Naive thymus-derived CD4-positive, alpha-beta T cell (primary cell): Measurements from ENCODE around the gene ALOXE3. TPM values are rescaled to one million over a fixed set of nuclear protein-coding genes. Genes with fewer than 3 reads are reported as not detected.

ENCODE experiments used
- ATAC-seq: fragments of 150-1000 bp; cut with Tn5 transposase; 2 replicates; pipeline ENCODE4 v1.10.0; 2021; ENCODE audit warnings: mild to moderate bottlenecking, moderate library complexity
- CTCF ChIA-PET: fragments of 350-600 bp; sonication (Branson Sonifier 250); formaldehyde crosslinking; loops from one replicate; lab custom pipeline; 2021; ENCODE audit warnings: antibody characterized with exemption; lab: Charles Lee
- POLR2A ChIA-PET: fragments of 350-600 bp; sonication (Branson Sonifier 250); formaldehyde crosslinking; loops from one replicate; lab custom pipeline; 2021; ENCODE audit warnings: antibody characterized with exemption, inconsistent platforms; lab: Charles Lee
- DNase-seq, 9 donors: peaks; one replicate each; pipeline versions ENCODE4 v3.0.0 to v3.0.0-alpha.2; 2020 to 2022; ENCODE audit warnings: mixed read lengths in 1 of 9
- H3K27ac ChIP-seq: one replicate; pipeline ENCODE4 v1.7.0; 2013; ENCODE audit warnings: mild to moderate bottlenecking, low read depth, low read length, moderate library complexity
- H3K27me3 ChIP-seq, 2 donors: one replicate each; pipeline ENCODE4 v1.7.0; 2013; ENCODE audit warnings: low read length in 2 of 2, mild to moderate bottlenecking in 2 of 2, moderate library complexity in 2 of 2; ENCODE audit not compliant: control insufficient read depth in 2 of 2, insufficient read depth in 2 of 2
- H3K36me3 ChIP-seq, 3 experiments: 1 replicate in 2 of 3; 2 replicates in 1 of 3; pipeline ENCODE4 v1.7.0; 2013; ENCODE audit warnings: low read length in 3 of 3, mild to moderate bottlenecking in 3 of 3, moderate library complexity in 1 of 3; ENCODE audit not compliant: insufficient read depth in 3 of 3, control insufficient read depth in 2 of 3
- H3K4me1 ChIP-seq, 2 donors: one replicate each; pipeline ENCODE4 v1.7.0; 2013; ENCODE audit warnings: low read length in 2 of 2, mild to moderate bottlenecking in 2 of 2, moderate library complexity in 1 of 2; ENCODE audit not compliant: control insufficient read depth in 2 of 2, insufficient read depth in 2 of 2
- H3K4me3 ChIP-seq: 2 replicates; pipeline ENCODE4 v1.7.0; 2013; ENCODE audit warnings: mild to moderate bottlenecking, low read length
- H3K9me3 ChIP-seq, 3 experiments: 1 replicate in 2 of 3; 2 replicates in 1 of 3; pipeline ENCODE4 v1.7.0; 2013; ENCODE audit warnings: low read length in 3 of 3; ENCODE audit not compliant: control insufficient read depth in 2 of 3
- H3K27ac Mint-ChIP-seq, 9 donors: one replicate each; pipeline ENCODE4 v1.8.0; 2020 to 2022; ENCODE audit warnings: mixed read lengths in 9 of 9, mild to moderate bottlenecking in 8 of 9, moderate library complexity in 5 of 9, inconsistent platforms in 2 of 9
- H3K27me3 Mint-ChIP-seq, 5 donors: one replicate each; pipeline ENCODE4 v1.8.0; 2021 to 2022; ENCODE audit warnings: mixed read lengths in 5 of 5, mild to moderate bottlenecking in 1 of 5
- H3K36me3 Mint-ChIP-seq, 5 donors: one replicate each; pipeline ENCODE4 v1.8.0; 2020 to 2022; ENCODE audit warnings: mixed read lengths in 5 of 5, mild to moderate bottlenecking in 3 of 5, inconsistent platforms in 1 of 5
- H3K4me1 Mint-ChIP-seq, 7 donors: one replicate each; pipeline ENCODE4 v1.8.0; 2020 to 2022; ENCODE audit warnings: mixed read lengths in 7 of 7, mild to moderate bottlenecking in 3 of 7, inconsistent platforms in 1 of 7
- H3K4me3 Mint-ChIP-seq, 10 donors: one replicate each; pipeline ENCODE4 v1.8.0; 2020 to 2022; ENCODE audit warnings: mild to moderate bottlenecking in 10 of 10, mixed read lengths in 10 of 10, moderate library complexity in 6 of 10, inconsistent platforms in 2 of 10
- H3K9me3 Mint-ChIP-seq, 11 donors: one replicate each; pipeline ENCODE4 v1.8.0; 2020 to 2022; ENCODE audit warnings: mixed read lengths in 11 of 11, mild to moderate bottlenecking in 4 of 11, inconsistent platforms in 1 of 11, moderate library complexity in 1 of 11
- intact Hi-C, 2 donors: fragments of 100-400 bp; cut with micrococcal nuclease; formaldehyde crosslinking; loops; one replicate each; pipeline ENCODE4 v1.15.1; 2023
- polyA plus RNA-seq, 2 donors: library from polyadenylated mRNA; unstranded; fragments of 300-500 nt; fragmentation: Illumina TruSeq; gene quantifications; one replicate each; pipeline ENCODE4 v1.2.3, GENCODE V29; 2021
- total RNA-seq, 6 experiments: library from RNA in 5 of 6; stranded (reverse) in 5 of 6; gene quantifications; 1 replicate in 5 of 6; 2 replicates in 1 of 6; pipeline ENCODE4 v1.2.3 and lab custom pipeline; 2021 to 2026

The ALOXE3 gene
- total and polyA plus RNA-seq, 7 experiments from 2014 or later: 0.11 to 1.6 (median 0.75) TPM; not detected in 1

DNA sequence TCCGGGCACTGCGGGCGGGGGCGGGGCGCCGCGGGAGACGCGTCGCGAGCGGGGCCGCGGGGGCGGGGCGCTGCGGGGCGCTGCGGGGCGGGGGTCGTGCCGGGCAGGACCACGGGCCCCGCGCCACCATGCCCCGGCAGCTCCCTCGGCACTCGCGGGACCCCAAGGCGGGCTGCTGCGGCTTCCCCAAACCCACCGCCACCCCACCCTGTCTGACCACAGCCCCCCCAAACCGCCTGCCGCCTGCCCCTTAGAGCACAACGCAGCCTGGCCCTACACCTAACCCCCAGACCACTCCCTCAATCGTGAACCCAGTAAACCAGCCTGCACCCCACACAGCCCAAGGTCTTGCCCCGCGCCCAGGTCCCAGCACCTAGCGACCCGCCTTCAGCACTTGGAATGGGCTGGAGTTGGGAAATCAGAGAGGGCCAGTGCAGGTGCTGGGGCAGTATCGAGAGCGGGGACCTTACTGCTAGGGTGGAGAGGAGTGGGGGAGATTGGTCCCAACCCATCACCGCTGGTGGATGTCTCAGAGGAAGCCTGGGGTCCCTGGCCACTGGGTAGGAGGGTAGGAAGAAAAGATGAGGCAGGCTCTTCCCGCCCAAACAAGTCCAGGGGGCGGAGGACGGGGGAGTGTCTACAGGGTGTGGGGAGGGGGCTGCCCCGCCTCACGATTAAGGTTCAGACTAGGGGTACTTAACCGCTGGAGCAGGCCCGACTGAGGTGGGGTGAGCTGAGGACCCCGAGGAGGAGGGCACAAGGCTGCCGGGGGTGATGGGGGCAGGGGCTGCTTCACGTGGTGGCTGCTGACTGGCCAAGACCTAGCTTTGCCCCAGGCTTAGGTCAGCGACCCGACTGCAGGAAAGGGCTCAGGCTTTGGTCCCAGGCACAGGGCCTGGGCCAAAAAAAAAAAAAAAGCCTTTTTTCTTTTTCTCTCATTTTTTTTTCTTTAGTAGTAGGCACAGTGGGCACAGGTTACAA is 45.0 kb upstream of the ALOXE3 start:
- peaks cover 0 to 3% (median 0%) of the 10 kb centered on the region in 11 donors for H3K9me3 Mint-ChIP-seq
- Histone ChIP-seq H3K4me3 (peak overlapping the region; percentile 72), H3K27me3 (peaks cover 0 to 3% of the 10 kb centered on the region in 2 donors), H3K4me1 (peaks cover 41 to 54% of the 10 kb centered on the region in 2 donors), H3K36me3 (peaks cover 8 to 26% (median 13%) of the 10 kb centered on the region in 3 experiments), H3K27ac (peak overlapping the region; percentile 100), H3K9me3 (no peaks in the 10 kb centered on the region)
- peak overlapping the region in 8 of 9 donors; percentile 94 to 99 (median 98) for H3K27ac Mint-ChIP-seq
- H3K4me3 Mint-ChIP-seq: peak overlapping the region; percentile 78 to 94 (median 85)
- POLR2A ChIA-PET: interaction anchor here (0.6 to 14.5 kb wide), 21 partner anchors 8 to 925 kb away, joined by 3 to 820 read pairs (median 7); partner anchors contain the start of genes ALOXE3, BORCS6, CTC1 and GABARAP
- DNase-seq: peak in 5 of 9 donors; percentile 14 to 46 (median 22)
- H3K36me3 Mint-ChIP-seq: peaks cover 0 to 28% (median 17%) of the 10 kb centered on the region in 5 donors
- no peaks in the 10 kb centered on the region for H3K27me3 Mint-ChIP-seq
- CTCF ChIA-PET: interaction anchor here (1.0 to 1.5 kb wide), 5 partner anchors 10 to 60 kb away, joined by 3 to 6 read pairs (median 3); no protein-coding TSS in a partner anchor
- peak; percentile 11 for ATAC-seq
- intact Hi-C loops: no loop called here
- H3K4me1 Mint-ChIP-seq: peaks cover 47 to 66% (median 59%) of the 10 kb centered on the region in 7 donors

DNA sequence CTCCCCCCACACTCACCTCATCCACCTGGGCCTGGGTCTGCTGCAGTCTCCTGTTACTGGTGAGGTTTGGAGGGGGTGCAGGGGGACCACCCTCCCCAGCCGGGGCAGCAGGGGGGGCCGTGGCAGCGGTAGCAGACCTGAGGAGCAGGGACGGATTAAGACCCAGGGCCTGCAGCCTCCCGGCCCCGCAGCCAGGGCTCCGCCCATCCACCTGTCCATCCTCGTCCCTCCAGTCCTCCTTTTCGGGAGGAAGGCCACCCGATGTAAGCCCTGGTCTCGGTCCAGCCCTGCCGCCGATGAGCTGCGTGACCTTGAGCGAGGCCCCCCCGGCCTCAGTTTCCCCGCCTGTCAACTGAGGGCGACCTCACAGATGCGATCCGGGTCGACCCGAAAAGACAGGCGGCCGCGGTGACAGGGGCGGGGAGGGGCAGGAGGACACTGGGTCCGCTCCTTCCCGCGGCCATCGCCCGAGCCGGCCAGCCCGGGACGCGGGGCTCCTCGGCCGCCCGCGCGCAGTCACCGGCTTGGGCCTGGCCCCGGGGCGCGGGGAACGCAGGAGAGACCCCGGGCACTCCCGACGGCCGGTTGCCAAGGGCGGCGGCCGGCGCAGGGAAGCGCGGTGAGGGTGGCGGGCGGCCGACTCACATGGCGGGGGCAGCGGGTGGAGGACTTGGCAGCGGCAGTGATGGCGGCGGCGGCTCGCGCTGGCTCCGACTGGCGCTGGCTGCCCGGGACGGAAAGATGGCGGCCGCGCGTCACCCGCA is 44.1 kb upstream of the ALOXE3 start, which contains the start of gene VAMP2:
Gene VAMP2 (minus strand): TSS at position 716 of the 764 bp plus-strand sequence. CDS start 69 bp downstream, at position 647.
- ChIA-PET CTCF (no interaction called here), POLR2A (interaction anchor here (0.6 to 14.5 kb wide), 9 partner anchors 9 to 475 kb away, joined by 3 to 820 read pairs (median 7); partner anchors contain the start of genes BORCS6, PER1, TMEM107 and TP53)
- DNase-seq (peak; percentile 79 to 94 (median 88)), ATAC-seq (peak; percentile 74)
- peak within 1 kb of the TSS; percentile 78 to 94 (median 90) for H3K4me3 Mint-ChIP-seq
- Histone ChIP-seq H3K27ac (peak within 1 kb of the TSS; percentile 100), H3K36me3 (peaks cover 8 to 26% (median 13%) of the 10 kb centered on the region in 3 experiments), H3K27me3 (peaks cover 0 to 3% of the 10 kb centered on the region in 2 donors), H3K4me3 (peak within 1 kb of the TSS; percentile 99), H3K9me3 (no peaks in the 10 kb centered on the region), H3K4me1 (peaks cover 41 to 56% of the 10 kb centered on the region in 2 donors)
- peaks cover 46 to 67% (median 59%) of the 10 kb centered on the region in 7 donors for H3K4me1 Mint-ChIP-seq
- peak within 1 kb of the TSS in 8 of 9 donors; percentile 94 to 99 (median 98) for H3K27ac Mint-ChIP-seq
- H3K9me3 Mint-ChIP-seq: peaks cover 0 to 3% (median 0%) of the 10 kb centered on the region in 11 donors
- H3K27me3 Mint-ChIP-seq: no peaks in the 10 kb centered on the region
- H3K36me3 Mint-ChIP-seq: peaks cover 0 to 29% (median 17%) of the 10 kb centered on the region in 5 donors
- intact Hi-C loops: no loop called here

DNA sequence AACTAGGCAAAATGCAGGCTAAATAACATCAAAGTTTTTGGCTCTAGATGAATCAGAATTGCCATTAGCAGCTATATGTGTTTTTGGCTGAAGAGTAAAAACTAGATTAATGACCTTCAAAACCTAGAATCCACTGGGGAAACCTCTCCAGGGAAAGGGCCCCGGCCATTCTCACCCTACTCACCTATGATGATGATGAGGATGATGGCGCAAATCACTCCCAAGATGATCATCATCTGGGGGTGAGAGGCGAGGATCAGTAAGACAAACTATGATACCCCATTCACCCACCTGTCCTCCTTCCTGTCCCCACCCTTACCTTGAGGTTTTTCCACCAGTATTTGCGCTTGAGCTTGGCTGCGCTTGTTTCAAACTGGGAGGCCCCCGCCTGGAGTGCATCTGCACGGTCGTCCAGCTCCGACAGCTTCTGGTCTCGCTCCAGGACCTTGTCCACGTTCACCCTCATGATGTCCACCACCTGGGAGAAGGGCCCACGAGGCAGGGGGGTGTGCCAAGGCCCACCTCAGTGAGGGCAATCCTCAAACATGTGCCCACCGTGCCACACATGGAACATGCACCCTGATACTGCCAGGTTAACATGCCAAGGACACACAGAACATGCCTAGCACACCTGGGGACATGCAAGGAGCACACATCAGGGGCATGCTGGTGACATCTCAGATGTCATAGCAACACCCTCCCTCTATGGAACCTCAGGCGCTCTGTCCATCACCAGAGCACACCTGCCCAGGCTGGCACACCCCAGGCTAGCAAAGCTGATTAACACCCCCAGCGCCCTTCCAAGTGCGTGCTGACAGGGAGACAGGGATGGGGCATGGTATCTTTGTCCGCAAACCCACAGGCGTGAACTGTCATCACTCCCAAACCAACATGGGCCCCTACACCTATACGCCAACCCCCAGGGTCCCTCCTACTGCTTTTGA is 43.2 kb upstream of the ALOXE3 start:
- intact Hi-C loops: no loop called here
- H3K4me3 ChIP-seq: peak overlapping the region; percentile 99
- Mint-ChIP-seq H3K9me3 (peaks cover 0 to 3% (median 0%) of the 10 kb centered on the region in 11 donors), H3K27me3 (no peaks in the 10 kb centered on the region), H3K27ac (peak overlapping the region in 7 of 9 donors; percentile 86 to 97 (median 95)), H3K36me3 (peaks cover 0 to 29% (median 17%) of the 10 kb centered on the region in 5 donors), H3K4me3 (peak overlapping the region; percentile 78 to 94 (median 90)), H3K4me1 (peaks cover 46 to 63% (median 57%) of the 10 kb centered on the region in 7 donors)
- peaks cover 47 to 62% of the 10 kb centered on the region in 2 donors for H3K4me1 ChIP-seq
- DNase-seq (peak in 3 of 9 donors; percentile 22 to 28 (median 26)), ATAC-seq (no peak)
- peak overlapping the region; percentile 100 for H3K27ac ChIP-seq
- peaks cover 0 to 3% of the 10 kb centered on the region in 2 donors for H3K27me3 ChIP-seq
- ChIA-PET CTCF (interaction anchor here (0.7 to 1.5 kb wide), 8 partner anchors 12 to 272 kb away, joined by 3 to 7 read pairs (median 4); partner anchors contain the start of gene TMEM107), POLR2A (interaction anchor here (0.8 to 14.5 kb wide), 11 partner anchors 8 to 474 kb away, joined by 3 to 820 read pairs (median 7); partner anchors contain the start of genes BORCS6, CTC1, PER1 and TMEM107)
- H3K9me3 ChIP-seq: no peaks in the 10 kb centered on the region
- peaks cover 8 to 26% (median 13%) of the 10 kb centered on the region in 3 experiments for H3K36me3 ChIP-seq

- H3K27me3 Mint-ChIP-seq: no peaks in the 10 kb centered on the region
- H3K36me3 Mint-ChIP-seq: peaks cover 0 to 29% (median 17%) of the 10 kb centered on the region in 5 donors
- no peak for ATAC-seq
- peaks cover 45 to 60% (median 56%) of the 10 kb centered on the region in 7 donors for H3K4me1 Mint-ChIP-seq
- Histone ChIP-seq H3K27me3 (peaks cover 0 to 3% of the 10 kb centered on the region in 2 donors), H3K4me1 (peaks cover 50 to 62% of the 10 kb centered on the region in 2 donors), H3K4me3 (peak overlapping the region; percentile 99), H3K27ac (peak overlapping the region; percentile 100), H3K36me3 (peaks cover 8 to 29% (median 13%) of the 10 kb centered on the region in 3 experiments), H3K9me3 (no peaks in the 10 kb centered on the region)
- peak in 1 of 9 donors; percentile 45 for DNase-seq
- H3K4me3 Mint-ChIP-seq: peak overlapping the region; percentile 78 to 94 (median 90)
- POLR2A ChIA-PET: interaction anchor here (0.6 to 14.5 kb wide), 11 partner anchors 9 to 767 kb away, joined by 3 to 820 read pairs (median 8); partner anchors contain the start of genes BORCS6, CTC1, HES7 and PER1
- intact Hi-C loops: no loop called here
- CTCF ChIA-PET: interaction anchor here (0.7 to 1.5 kb wide), 7 partner anchors 13 to 271 kb away, joined by 3 to 7 read pairs (median 4); partner anchors contain the start of gene TMEM107
- peak overlapping the region in 7 of 9 donors; percentile 86 to 97 (median 94) for H3K27ac Mint-ChIP-seq
- H3K9me3 Mint-ChIP-seq: peaks cover 0 to 3% (median 0%) of the 10 kb centered on the region in 11 donors
Observed at GRCh38 chr17:8160741-8161221, 42.5 kb upstream of the ALOXE3 start.

DNA sequence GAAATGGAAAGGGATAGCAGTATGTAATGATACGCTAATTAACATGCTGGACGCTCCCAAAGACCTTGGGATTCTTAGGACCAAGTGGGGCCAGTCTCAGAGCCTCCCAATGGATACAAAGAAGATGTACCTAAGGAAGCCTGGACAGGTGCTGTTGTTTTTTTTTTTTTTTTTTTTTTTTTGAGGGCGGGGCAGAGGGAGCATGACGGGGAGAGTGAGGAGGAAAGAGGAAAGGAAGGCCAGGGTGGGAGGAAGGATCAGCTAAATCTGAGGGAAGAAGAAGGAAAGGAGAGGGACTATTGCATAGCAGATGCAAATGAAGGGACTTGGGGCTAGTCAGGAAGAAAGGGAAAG is 41.9 kb upstream of the ALOXE3 start:
- CTCF ChIA-PET: interaction anchor here (0.7 to 2.4 kb wide), 4 partner anchors 8 to 140 kb away, joined by 3 to 10 read pairs (median 5); no protein-coding TSS in a partner anchor

More for the DNA sequence above, 41.9 kb upstream of the ALOXE3 start:
- Mint-ChIP-seq H3K4me1 (peaks cover 46 to 63% (median 59%) of the 10 kb centered on the region in 7 donors), H3K27me3 (no peaks in the 10 kb centered on the region), H3K9me3 (peaks cover 0 to 3% (median 0%) of the 10 kb centered on the region in 11 donors), H3K27ac (peak overlapping the region in 7 of 9 donors; percentile 85 to 97 (median 94)), H3K4me3 (peak overlapping the region; percentile 67 to 92 (median 89)), H3K36me3 (peaks cover 0 to 29% (median 17%) of the 10 kb centered on the region in 5 donors)
- H3K27me3 ChIP-seq: peaks cover 0 to 3% of the 10 kb centered on the region in 2 donors
- intact Hi-C loops: no loop called here
- H3K4me1 ChIP-seq: peaks cover 55 to 65% of the 10 kb centered on the region in 2 donors
- ATAC-seq (no peak), DNase-seq (no peak)
- H3K4me3 ChIP-seq: no peak overlapping the region
- H3K9me3 ChIP-seq: no peaks in the 10 kb centered on the region
- peaks cover 8 to 31% (median 13%) of the 10 kb centered on the region in 3 experiments for H3K36me3 ChIP-seq
- POLR2A ChIA-PET: interaction anchor here (0.6 to 14.5 kb wide), 8 partner anchors 21 to 767 kb away, joined by 3 to 820 read pairs (median 20); partner anchors contain the start of genes BORCS6, CTC1, HES7 and TMEM107
- peak overlapping the region; percentile 100 for H3K27ac ChIP-seq
